ENCODE measurements around the gene ISG20.

ISG20 gene

GRCh38 chr15:88638626-88639372, at the start of gene ISG20:
Gene ISG20 (plus strand): TSS chr15:88639016. CDS start chr15:88639367, 351 bp downstream.
- peak; percentile 96 for DNase-seq

GRCh38 chr15:88590759-88591158, 48.1 kb upstream of the ISG20 start:
- no peak for DNase-seq

GRCh38 chr15:88591384-88591783, 47.4 kb upstream of the ISG20 start:
- no peak for DNase-seq

GRCh38 chr15:88603885-88604284, 34.9 kb upstream of the ISG20 start:
- DNase-seq: no peak

- DNase-seq: no peak
Observed at GRCh38 chr15:88604381-88605188, 34.2 kb upstream of the ISG20 start.

GRCh38 chr15:88605189-88606069, 33.4 kb upstream of the ISG20 start:
- no peak for DNase-seq

GRCh38 chr15:88606070-88606794, 32.6 kb upstream of the ISG20 start:
- no peak for DNase-seq

- no peak for DNase-seq
Observed at GRCh38 chr15:88607951-88608350, 30.9 kb upstream of the ISG20 start.

GRCh38 chr15:88608607-88609181, 30.1 kb upstream of the ISG20 start:
- DNase-seq: no peak

- DNase-seq: no peak
Observed at GRCh38 chr15:88609344-88610090, 29.3 kb upstream of the ISG20 start.

GRCh38 chr15:88610701-88611231, 28.1 kb upstream of the ISG20 start:
- no peak for DNase-seq

- DNase-seq: no peak
Observed at GRCh38 chr15:88612186-88612796, 26.5 kb upstream of the ISG20 start.

- DNase-seq: no peak
Observed at GRCh38 chr15:88613074-88613944, 25.5 kb upstream of the ISG20 start.

- no peak for DNase-seq
Observed at GRCh38 chr15:88615303-88616107, 23.3 kb upstream of the ISG20 start.

GRCh38 chr15:88616240-88616639, 22.6 kb upstream of the ISG20 start:
- no peak for DNase-seq

GRCh38 chr15:88617031-88617722, 21.6 kb upstream of the ISG20 start:
- no peak for DNase-seq

GRCh38 chr15:88617790-88618189, 21.0 kb upstream of the ISG20 start:
- no peak for DNase-seq

GRCh38 chr15:88618686-88619085, 20.1 kb upstream of the ISG20 start:
- no peak for DNase-seq
